Hepatocyte (in vitro differentiated cells): ENCODE measurements around the gene DOCK4. TPM values are rescaled to one million over a fixed set of nuclear protein-coding genes. Genes with fewer than 3 reads are reported as not detected.

Experiments
- DNase-seq: peaks from one replicate; pipeline ENCODE4 v3.0.0-alpha.2; 2016; ENCODE audit warnings: low spot score
- H2AFZ ChIP-seq: fragments of 200-600 bp; sonication (generic); 2 replicates; pipeline ENCODE4 v1.6.0; 2016; ENCODE audit warnings: antibody characterized with exemption, mild to moderate bottlenecking
- H3K27ac ChIP-seq: fragments of 200-600 bp; sonication (generic); 2 replicates; pipeline ENCODE4 v1.5.1; 2016; ENCODE audit warnings: mild to moderate bottlenecking
- H3K27me3 ChIP-seq: fragments of 200-600 bp; sonication (generic); 2 replicates; pipeline ENCODE4 v1.6.1; 2016
- H3K36me3 ChIP-seq: fragments of 200-600 bp; sonication (generic); replicated peaks from 2 replicates; pipeline ENCODE4 v1.5.1; 2016; ENCODE audit warnings: low read depth; ENCODE audit not compliant: insufficient read depth
- H3K4me1 ChIP-seq: fragments of 200-600 bp; sonication (generic); 2 replicates; pipeline ENCODE4 v1.5.1; 2016; ENCODE audit warnings: mild to moderate bottlenecking, moderate library complexity; ENCODE audit not compliant: insufficient read depth
- H3K4me2 ChIP-seq: fragments of 200-600 bp; sonication (generic); 2 replicates; pipeline ENCODE4 v1.6.0; 2016
- H3K4me3 ChIP-seq: fragments of 200-600 bp; sonication (generic); 2 replicates; pipeline ENCODE4 v1.5.1; 2016; ENCODE audit warnings: mild to moderate bottlenecking
- H3K79me2 ChIP-seq: fragments of 200-600 bp; sonication (generic); 2 replicates; pipeline ENCODE4 v1.6.0; 2017; ENCODE audit warnings: mild to moderate bottlenecking
- H3K9me2 ChIP-seq: fragments of 200-600 bp; sonication (generic); replicated peaks from 2 replicates; pipeline ENCODE4 v1.6.0; 2017; ENCODE audit warnings: mild to moderate bottlenecking; ENCODE audit not compliant: insufficient read depth
- H3K9me3 ChIP-seq: fragments of 200-600 bp; sonication (generic); 2 replicates; pipeline ENCODE4 v1.5.1; 2016; ENCODE audit warnings: low read depth, mild to moderate bottlenecking
- H4K20me1 ChIP-seq: fragments of 200-600 bp; sonication (generic); 2 replicates; pipeline ENCODE4 v1.6.0; 2016; ENCODE audit warnings: mild to moderate bottlenecking; ENCODE audit not compliant: insufficient read depth, poor library complexity, severe bottlenecking
- EZH2 ChIP-seq: fragments of 200-600 bp; sonication (generic); IDR thresholded peaks from 2 replicates; pipeline ENCODE4 v1.6.1; 2016; ENCODE audit warnings: antibody characterized with exemption, mild to moderate bottlenecking, borderline replicate concordance
- EZH2phosphoT487 ChIP-seq: fragments of 200-600 bp; sonication (generic); IDR thresholded peaks from one replicate; pipeline ENCODE4 v1.6.1; 2018; ENCODE audit warnings: antibody characterized with exemption, mild to moderate bottlenecking, low read depth, moderate library complexity; ENCODE audit not compliant: unreplicated experiment, severe bottlenecking
- whole genome bisulfite sequencing: methylation state at CpG from one replicate; pipeline ENCODE4 v1.1.6; 2016; ENCODE audit warnings: low lambda C conversion rate; ENCODE audit errors: missing lambda C conversion rate; 5-methylcytosine and 5-hydroxymethylcytosine counted together
- polyA plus RNA-seq: library from polyadenylated mRNA; unstranded; fragments of >200 nt; fragmentation: Nextera tagmentation; extraction: Ambion mirVana; gene quantifications from 2 replicates; pipeline ENCODE4 v1.2.1, GENCODE V29; 2016
- total RNA-seq: library from RNA; depleted of rRNA; stranded (reverse); fragments of >200 nt; gene quantifications from 2 replicates; pipeline ENCODE4 v1.2.3, GENCODE V29; 2014
- TF ChIP-seq, protein P1 (sequence below): fragments of 200-600 bp; sonication (generic); IDR thresholded peaks from 2 replicates; pipeline ENCODE4 v1.5.1; 2016; ENCODE audit warnings: antibody characterized with exemption, mild to moderate bottlenecking; ENCODE audit not compliant: poor library complexity

Gene DOCK4
- total and polyA plus RNA-seq, 2 experiments from 2014 or later = 4.4 to 22.9 TPM

DNA sequence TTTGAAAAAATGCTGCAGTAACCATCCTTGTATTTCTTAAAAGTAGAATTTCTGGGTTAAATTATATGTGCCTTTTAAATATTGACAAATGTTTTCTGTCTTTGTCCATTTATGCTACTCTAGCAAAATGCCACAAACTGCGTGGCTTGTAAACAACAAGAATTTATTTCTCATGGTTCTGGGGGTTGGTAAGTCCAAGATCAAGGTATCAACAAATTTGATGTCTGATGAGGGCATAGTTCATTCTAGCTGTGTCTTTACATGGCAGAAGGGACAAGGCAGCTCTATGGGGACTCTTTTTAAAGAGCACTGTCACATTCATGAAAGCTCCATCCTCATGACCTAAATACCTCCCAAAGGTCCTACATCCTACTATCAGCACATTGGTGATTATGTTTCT, 27.9 kb upstream of the DOCK4 start:
- Histone ChIP-seq H4K20me1 (no peaks in the 10 kb centered on the region), H3K27ac (no peak overlapping the region)
- TF ChIP-seq EZH2phosphoT487 (no peak), EZH2 (no peak)
- TF ChIP-seq, protein P1, sequence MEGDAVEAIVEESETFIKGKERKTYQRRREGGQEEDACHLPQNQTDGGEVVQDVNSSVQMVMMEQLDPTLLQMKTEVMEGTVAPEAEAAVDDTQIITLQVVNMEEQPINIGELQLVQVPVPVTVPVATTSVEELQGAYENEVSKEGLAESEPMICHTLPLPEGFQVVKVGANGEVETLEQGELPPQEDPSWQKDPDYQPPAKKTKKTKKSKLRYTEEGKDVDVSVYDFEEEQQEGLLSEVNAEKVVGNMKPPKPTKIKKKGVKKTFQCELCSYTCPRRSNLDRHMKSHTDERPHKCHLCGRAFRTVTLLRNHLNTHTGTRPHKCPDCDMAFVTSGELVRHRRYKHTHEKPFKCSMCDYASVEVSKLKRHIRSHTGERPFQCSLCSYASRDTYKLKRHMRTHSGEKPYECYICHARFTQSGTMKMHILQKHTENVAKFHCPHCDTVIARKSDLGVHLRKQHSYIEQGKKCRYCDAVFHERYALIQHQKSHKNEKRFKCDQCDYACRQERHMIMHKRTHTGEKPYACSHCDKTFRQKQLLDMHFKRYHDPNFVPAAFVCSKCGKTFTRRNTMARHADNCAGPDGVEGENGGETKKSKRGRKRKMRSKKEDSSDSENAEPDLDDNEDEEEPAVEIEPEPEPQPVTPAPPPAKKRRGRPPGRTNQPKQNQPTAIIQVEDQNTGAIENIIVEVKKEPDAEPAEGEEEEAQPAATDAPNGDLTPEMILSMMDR = no peak

DNA sequence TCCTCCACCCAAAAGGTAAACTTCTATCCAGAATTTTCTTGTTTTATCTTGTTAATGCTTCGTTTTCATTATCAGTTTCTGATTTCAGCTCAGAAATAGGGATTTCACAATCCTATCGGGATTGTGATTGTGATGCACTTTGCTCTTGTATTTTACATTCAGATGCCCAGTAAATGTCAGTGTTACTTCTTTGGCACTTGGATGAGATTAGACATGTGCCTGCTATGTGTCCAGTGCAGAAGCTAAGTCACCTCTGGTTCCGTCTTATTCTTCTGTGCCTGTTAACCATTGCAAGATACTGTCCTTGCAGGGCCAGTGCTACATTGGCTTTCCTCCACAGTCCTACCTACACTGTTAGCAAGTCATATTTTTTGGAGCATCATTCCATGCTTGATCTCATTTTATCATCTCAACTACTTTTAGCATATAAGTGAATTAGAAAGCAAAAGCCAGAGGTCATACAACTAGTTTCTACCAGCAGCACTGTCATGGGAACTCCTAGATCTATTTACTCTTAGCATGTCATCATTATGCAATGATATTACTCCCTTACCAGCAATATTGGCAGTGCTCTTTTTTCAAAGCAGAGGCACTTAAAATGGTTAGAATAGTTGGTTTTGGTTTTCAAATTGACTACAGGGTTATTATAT, 27.0 kb upstream of the DOCK4 start:
- no peak for TF ChIP-seq EZH2
- TF ChIP-seq, protein P1 = no peak
- TF ChIP-seq EZH2phosphoT487 = no peak
- H3K9me3 ChIP-seq = no peaks in the 10 kb centered on the region
- peak overlapping the region; percentile 13 for H3K4me2 ChIP-seq
- no peaks in the 10 kb centered on the region for H3K9me2 ChIP-seq
- WGBS = 50% methylated on average over 3 of the region's 3 CpGs
- H3K36me3 ChIP-seq = no peaks in the 10 kb centered on the region
- H4K20me1 ChIP-seq = no peaks in the 10 kb centered on the region
- no peak for DNase-seq
- no peak overlapping the region for H3K27ac ChIP-seq
- no peaks in the 10 kb centered on the region for H3K27me3 ChIP-seq
- H3K4me3 ChIP-seq = no peak overlapping the region
- no peaks in the 10 kb centered on the region for H3K4me1 ChIP-seq
- no peak overlapping the region for H2AFZ ChIP-seq
- peaks cover 43% of the 10 kb centered on the region for H3K79me2 ChIP-seq

More for the DNA sequence above, 27.9 kb upstream of the DOCK4 start:
- Histone ChIP-seq H3K4me1 (no peaks in the 10 kb centered on the region), H3K4me3 (no peak overlapping the region), H2AFZ (no peak overlapping the region), H3K79me2 (peaks cover 38% of the 10 kb centered on the region), H3K4me2 (no peak overlapping the region), H3K36me3 (no peaks in the 10 kb centered on the region), H3K9me2 (no peaks in the 10 kb centered on the region), H3K9me3 (no peaks in the 10 kb centered on the region), H3K27me3 (no peaks in the 10 kb centered on the region)
- 97% methylated on average over 1 of the region's 1 CpG for WGBS
- no peak for DNase-seq

DNA sequence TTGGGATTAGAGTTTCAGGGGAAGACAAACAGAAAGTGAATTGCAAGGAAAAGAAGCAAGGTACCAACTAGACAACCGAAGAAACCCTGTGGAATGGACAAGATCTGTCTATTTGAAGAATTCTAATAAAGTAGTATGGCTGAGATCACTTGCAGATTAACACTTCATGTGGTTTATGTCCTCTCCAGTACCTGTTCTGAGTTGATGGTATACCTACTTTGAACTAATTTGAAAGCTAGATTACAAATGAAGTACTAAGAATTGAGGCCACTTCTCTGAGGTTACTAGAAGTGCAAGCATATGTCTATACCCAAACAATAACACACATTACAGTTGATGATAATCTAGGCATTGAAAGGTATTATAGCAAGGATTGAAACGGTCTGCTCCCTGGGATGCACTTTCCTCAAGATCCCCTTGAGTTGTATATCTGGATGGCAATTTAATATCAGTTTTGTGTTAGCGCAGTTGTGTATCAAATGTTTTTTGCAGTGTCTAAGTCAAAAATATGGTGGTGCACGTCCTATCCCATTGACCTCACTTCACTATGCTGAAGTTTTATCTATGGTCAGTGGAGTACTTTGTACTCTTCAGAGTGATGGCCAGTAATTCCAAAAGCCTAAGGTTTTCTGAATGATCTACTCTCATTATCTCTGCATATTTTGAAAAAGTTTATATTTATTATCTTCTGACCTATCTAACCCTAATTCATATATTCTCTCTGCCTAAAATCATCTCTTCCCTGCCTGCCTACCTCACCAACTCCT, 26.2 kb upstream of the DOCK4 start:
- Histone ChIP-seq H3K4me2 (peak overlapping the region; percentile 13), H3K9me3 (no peaks in the 10 kb centered on the region), H3K27ac (no peak overlapping the region), H2AFZ (no peak overlapping the region), H3K79me2 (peaks cover 50% of the 10 kb centered on the region), H3K27me3 (no peaks in the 10 kb centered on the region), H3K4me1 (no peaks in the 10 kb centered on the region), H4K20me1 (no peaks in the 10 kb centered on the region), H3K9me2 (no peaks in the 10 kb centered on the region), H3K4me3 (no peak overlapping the region), H3K36me3 (no peaks in the 10 kb centered on the region)
- 68% methylated on average over 4 of the region's 4 CpGs for WGBS
- no peak for DNase-seq
- TF ChIP-seq EZH2 (no peak), EZH2phosphoT487 (no peak)
- TF ChIP-seq, protein P1 = no peak
